MM.1S (cell line): ENCODE data around the gene CYP27A1.

Experiments used
- EZH2 ChIP-seq: fragments of 300-600 bp; sonication (generic); optimal IDR thresholded peaks from 2 replicates; pipeline ENCODE3; 2017; ENCODE audit warnings: low read depth, mild to moderate bottlenecking, antibody characterized with exemption, low read length, mixed read lengths
- TF ChIP-seq, protein P1 (sequence below): fragments of 300-600 bp; sonication (generic); IDR thresholded peaks from 2 replicates; pipeline ENCODE4 v1.5.1; 2016; ENCODE audit warnings: antibody characterized with exemption, low read length, mixed read lengths

DNA sequence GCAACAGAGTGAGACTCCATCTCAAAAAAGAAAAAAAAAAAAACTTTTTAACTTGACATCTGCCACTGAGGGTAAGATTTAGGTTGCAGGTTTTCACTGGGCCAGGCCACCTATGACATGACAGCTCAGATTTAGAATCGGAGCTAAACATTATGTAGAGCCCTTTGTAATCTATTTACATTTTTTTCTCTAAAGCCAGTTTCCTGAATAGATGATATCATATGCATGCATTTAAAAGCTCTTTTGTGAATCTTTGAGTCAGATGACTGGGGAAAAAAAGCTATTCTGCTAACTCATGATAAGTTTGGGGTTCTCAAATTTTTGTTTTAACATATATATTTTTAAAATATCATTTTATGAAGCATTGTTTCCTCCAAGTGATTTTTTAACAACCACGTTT, 28.3 kb downstream of the CYP27A1 start:
- no peak for TF ChIP-seq EZH2
- TF ChIP-seq, protein P1, sequence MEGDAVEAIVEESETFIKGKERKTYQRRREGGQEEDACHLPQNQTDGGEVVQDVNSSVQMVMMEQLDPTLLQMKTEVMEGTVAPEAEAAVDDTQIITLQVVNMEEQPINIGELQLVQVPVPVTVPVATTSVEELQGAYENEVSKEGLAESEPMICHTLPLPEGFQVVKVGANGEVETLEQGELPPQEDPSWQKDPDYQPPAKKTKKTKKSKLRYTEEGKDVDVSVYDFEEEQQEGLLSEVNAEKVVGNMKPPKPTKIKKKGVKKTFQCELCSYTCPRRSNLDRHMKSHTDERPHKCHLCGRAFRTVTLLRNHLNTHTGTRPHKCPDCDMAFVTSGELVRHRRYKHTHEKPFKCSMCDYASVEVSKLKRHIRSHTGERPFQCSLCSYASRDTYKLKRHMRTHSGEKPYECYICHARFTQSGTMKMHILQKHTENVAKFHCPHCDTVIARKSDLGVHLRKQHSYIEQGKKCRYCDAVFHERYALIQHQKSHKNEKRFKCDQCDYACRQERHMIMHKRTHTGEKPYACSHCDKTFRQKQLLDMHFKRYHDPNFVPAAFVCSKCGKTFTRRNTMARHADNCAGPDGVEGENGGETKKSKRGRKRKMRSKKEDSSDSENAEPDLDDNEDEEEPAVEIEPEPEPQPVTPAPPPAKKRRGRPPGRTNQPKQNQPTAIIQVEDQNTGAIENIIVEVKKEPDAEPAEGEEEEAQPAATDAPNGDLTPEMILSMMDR: no peak
